ENCODE data around the gene XXYLT1.

DNA sequence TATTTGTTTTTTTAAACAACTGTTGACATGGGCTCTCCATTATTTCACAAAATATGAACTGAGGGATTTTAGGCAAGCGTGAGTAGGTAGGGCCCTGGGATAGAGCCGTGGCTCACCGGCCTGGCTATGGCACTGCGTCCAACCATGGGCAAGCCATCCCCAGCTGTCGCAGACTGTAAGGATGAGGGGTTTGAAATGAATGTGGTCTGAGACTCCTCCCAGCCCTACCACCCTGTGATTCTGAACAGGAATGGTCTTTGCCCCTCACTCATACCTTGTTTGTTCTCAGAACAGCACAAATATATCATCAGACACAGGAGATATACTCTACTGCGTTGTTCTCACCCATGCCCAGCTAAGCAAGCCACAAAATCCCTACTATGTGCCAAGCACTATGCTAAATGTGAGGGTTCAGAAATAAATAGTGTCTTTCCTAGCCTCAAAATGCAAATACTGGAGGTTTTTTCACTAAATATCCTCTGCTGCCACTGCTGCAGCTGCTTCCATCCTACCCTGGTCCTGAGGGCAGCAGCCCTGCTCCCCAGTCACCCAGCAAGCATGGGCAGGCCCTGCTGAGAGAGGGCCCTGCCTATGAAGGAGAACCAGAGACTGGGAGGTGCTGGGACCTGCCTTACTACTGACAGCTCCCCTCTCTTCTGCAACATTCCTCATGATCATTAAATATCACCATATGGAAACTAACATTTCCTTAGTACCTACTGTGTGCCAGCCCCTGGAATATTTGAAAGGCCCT lies 102.8 kb downstream of the XXYLT1 start:
- TF ChIP-seq POLR2A (IDR thresholded peaks at IDR 0.05): no peak
- TF ChIP-seq, protein P1, sequence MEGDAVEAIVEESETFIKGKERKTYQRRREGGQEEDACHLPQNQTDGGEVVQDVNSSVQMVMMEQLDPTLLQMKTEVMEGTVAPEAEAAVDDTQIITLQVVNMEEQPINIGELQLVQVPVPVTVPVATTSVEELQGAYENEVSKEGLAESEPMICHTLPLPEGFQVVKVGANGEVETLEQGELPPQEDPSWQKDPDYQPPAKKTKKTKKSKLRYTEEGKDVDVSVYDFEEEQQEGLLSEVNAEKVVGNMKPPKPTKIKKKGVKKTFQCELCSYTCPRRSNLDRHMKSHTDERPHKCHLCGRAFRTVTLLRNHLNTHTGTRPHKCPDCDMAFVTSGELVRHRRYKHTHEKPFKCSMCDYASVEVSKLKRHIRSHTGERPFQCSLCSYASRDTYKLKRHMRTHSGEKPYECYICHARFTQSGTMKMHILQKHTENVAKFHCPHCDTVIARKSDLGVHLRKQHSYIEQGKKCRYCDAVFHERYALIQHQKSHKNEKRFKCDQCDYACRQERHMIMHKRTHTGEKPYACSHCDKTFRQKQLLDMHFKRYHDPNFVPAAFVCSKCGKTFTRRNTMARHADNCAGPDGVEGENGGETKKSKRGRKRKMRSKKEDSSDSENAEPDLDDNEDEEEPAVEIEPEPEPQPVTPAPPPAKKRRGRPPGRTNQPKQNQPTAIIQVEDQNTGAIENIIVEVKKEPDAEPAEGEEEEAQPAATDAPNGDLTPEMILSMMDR (IDR thresholded peaks at IDR 0.05): no peak
